NCI-H2196 treated with DMSO at 0.1 percent for 48 hours (cell line): ENCODE results near the gene ANKRD26.
"Not testable (repeated sequence)": the region's sequence is repeated elsewhere in the genome, so short reads cannot be mapped to it uniquely, and the experiment has no call there.

Experiments used
- DNase-seq: peaks from one replicate; lab custom pipeline; 2025; ENCODE audit not compliant: unreplicated experiment; lab: John Stamatoyannopoulos, UW

The ANKRD26 gene

DNA sequence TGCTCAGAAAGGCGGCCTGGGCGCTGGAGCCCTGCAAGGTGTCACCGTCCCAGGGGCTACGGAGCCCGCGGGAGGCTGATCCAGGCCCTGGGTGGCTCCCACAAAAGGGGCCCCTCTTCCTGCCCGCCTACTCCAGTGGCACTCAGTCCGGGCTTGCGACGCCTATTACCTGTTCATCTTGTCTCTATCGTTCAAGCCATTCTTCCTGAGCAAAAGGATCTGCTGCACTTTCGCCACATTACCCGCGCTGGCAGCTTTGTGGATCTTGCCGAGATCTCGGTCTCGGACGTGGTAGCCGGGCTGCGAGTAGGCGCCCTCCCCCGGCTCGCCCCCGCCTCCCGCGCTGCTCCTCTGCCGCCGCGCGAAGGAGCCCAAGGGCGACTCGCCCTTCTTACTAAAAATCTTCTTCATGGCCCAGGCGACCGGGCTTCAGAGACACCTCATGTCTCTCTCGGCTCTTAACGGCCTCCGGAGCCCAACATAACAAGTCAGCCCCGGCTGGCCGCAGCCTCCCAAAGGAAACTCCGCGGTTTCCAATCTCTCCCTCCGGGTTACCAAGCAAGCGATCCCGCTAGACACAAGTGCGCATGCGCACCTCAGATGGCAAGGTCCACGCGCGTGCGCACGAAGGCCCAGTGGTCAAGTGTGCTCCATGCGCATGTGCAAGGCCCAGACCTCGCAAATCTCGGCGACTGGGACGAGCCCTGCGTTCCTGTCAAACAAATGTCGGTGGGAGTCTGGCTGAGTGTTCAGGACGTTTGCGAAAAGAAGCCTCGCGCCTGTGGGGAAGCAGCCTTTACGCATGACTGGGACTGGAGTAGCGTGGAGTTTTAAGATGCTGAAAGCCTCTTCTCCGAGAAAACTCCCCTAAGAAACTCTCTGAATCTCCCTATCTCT, at the start of gene ANKRD26:
TSS of gene ANKRD26 (minus strand) at position 579 of the 897 bp plus-strand sequence. CDS start at position 411, 168 bp downstream.
- peak; percentile 67 for DNase-seq

DNA sequence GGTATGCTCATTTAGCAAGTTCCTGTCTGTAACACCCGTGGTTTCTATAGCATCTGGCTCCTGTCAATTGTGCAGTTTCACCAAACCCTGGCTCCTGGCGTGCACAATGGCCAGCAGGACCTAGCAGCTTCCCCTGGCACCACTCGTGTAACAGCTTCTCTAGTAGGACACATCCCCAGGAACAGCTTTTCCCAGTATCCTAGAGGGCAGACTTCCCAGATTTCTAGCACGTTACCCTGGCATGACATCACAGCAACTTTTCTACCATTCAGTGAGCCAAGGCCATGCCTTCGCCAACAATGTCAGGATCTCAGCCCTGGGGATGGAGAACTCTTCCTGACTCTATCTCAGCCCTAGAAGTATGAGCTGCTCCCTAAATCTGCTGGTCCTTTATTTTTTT, 47.4 kb upstream of the ANKRD26 start:
- DNase-seq = no peak

DNA sequence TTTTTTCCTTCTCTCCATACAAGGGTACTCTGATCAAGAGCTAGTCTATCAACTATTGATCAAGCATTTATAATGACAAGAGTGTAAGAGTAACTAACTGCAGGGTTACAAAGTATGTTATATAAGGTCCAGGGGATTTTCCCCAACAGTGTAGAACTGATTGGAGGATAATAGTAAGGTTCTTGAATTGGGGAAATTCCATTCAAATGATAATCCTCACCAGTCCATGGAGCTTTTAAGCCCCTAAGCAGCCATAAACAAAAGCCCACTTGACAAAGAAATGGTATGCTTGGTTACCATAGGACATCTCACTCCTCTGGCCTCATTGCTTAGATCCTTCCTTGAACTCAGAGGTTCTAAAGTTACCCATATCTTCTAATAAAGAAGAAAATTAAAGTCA, 45.6 kb upstream of the ANKRD26 start:
- DNase-seq = no peak

GRCh38 chr10:27143686-27144085, 43.4 kb upstream of the ANKRD26 start:
- no peak for DNase-seq

GRCh38 chr10:27138277-27138676, 38.0 kb upstream of the ANKRD26 start:
- no peak for DNase-seq

DNA sequence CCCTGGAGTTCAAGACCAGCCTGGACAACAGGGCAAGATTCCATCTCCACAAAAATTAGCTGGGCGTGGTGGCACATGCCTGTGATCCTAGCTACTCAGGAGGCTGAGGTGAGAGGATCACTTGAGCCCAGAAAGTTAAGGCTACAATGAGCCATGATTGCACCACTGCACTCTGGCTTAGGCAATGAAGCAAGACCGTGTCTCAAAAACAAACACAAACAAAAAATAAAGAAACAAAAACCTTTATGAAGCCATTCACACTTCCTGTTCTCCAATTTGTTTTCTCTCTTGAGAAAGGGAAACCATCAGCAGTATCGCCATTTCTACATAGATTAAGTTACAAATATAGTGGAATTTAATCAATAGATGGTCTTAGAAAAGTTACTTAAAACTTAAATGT, 34.1 kb upstream of the ANKRD26 start:
- DNase-seq = no peak

- no peak for DNase-seq
Observed at GRCh38 chr10:27108165-27108564, 7.9 kb upstream of the ANKRD26 start.

GRCh38 chr10:27104919-27105318, 4.6 kb upstream of the ANKRD26 start:
- no peak for DNase-seq

GRCh38 chr10:27100813-27101347, 586 bp upstream of the ANKRD26 start:
- DNase-seq = no peak

DNA sequence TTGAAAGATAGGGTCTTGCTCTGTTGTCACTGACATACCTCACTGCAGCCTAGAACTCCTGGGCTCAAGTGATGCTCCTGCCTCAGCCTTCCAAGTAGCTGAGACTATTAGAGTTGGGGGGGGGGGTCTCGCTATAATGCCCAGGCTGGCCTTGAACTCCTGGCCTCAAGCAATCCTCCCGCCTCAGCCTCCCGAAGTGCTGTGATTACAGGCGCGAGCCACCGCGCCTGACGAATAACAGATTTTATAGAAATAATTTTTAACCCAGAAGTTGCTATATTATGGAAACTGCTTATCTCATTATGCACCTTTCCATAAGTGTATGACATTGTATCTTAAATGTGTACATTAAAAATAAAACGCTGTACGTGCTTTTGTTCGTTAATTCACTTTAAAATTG, 846 bp downstream of the ANKRD26 start:
- DNase-seq = no peak

- no peak for DNase-seq
Observed at GRCh38 chr10:27088119-27089044, 11.9 kb downstream of the ANKRD26 start.

DNA sequence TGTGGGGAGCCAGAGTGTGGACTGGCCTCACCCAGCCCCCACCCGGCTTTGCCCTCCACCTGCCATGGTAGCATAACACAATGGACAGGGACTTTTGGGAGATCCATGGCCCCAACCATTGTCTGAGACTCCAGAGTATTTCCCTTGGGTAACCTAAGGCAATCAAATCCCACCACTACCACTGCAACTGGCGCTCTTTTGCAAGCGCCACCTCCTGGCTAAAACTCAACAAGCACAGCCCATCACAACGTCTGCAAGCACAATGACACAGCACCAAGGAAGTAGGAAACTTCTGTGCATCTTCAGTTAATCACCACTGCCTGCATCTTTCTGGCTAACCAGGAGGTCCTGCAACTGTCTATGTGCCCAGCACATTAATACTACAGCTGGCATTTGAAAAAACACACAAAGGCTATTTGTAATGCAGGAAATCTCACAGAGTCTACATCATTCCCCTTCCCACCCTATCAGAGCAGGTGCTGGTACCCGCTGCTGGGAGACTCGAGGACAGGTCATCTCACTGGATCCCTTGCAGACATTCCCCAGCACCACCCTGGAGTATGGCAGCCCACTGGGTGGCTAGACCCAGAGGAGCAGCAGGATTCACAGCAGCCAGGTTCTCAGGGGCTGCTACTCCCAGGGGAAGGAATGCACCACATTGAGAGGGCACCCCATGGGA, 27.7 kb downstream of the ANKRD26 start:
- no peak for DNase-seq

GRCh38 chr10:27068217-27068891, 31.9 kb downstream of the ANKRD26 start:
- DNase-seq = no peak

DNA sequence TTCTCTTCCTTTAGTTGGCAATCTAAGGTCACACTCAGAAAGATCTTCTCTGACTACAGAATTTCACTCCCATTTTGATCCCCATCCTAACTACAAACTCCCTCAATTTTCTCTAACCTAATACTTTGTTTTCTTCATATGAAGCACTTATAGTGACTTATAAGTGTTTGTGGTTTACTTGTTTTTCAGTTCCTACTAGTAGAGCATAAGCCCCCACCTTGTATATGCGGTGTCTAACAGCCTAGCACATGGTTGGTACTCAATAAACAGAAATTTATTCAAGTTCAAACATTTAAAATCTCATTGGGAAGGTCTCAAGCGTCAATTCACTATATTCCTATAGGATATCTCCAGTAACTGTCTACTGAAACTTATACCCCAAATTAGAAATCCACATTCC, 35.2 kb downstream of the ANKRD26 start:
- no peak for DNase-seq

GRCh38 chr10:27052656-27053055, 47.6 kb downstream of the ANKRD26 start:
- DNase-seq = no peak

DNA sequence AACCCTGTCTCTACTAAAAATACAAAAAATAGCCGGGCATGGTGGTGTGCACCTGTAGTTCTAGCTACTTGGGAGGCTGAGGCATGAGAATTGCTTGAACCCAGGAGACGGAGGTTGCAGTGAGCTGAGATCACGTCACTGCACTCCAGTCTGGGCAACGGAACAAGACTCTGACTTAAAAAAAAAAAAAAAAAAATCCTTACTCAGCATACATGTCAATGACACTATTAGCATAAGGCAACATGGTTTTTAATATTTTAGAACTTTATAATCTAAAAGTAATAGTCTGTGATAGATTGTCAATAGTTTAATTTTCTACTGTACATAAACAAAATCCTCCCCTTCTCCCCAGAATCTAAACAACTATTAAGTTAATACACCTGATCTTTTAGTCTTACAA, 55.0 kb downstream of the ANKRD26 start:
- DNase-seq = not testable (repeated sequence)

- no peak for DNase-seq
Observed at GRCh38 chr10:27041196-27041595, 59.1 kb downstream of the ANKRD26 start.

DNA sequence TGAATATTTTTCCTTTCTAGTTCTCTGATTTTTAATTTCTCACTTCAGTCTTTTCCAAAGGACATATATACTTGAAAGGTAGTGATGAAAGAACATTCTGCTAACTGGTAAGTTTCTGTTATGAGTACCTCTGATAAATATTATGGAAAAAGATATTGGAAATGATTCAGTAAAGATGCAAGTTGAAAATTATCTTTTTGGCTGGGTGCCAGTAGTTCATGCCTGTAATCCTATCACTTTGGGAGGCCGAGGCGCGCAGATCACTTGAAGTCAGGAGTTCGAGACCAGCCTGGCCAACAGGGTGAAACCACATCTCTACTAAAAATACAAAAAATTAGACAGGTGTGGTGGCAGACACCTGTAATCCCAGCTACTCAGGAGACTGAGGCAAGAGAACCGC, 62.1 kb downstream of the ANKRD26 start:
- no peak for DNase-seq

- no peak for DNase-seq
Observed at GRCh38 chr10:27035163-27035562, 65.1 kb downstream of the ANKRD26 start.

DNA sequence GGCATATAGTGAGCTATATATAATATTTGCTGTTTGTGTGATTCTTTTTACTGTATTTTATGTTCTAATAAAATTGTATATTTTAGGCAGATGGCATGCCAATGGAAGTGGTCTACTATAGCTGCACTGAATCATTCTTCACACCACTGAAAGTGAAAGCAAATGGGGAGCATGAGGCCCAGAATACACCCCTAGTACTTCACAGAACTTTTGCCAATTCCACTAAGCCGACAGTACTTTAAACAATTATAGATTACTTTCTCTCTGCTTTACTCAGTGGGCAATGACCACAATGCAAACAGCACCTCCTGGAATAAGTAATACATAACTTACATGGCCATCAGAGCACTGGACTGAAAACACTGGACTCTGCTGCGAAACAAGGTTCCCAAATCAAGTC, 70.2 kb downstream of the ANKRD26 start:
- DNase-seq = no peak
